ENCODE measurements around the gene GABRB2.

GABRB2 gene

GRCh38 chr5:161412792-161413191 lies 133.7 kb downstream of the GABRB2 start:
- no peak for DNase-seq (ENCODE audit: low read depth)
- TF ChIP-seq CTCF (IDR thresholded peaks at IDR 0.05; ENCODE audit: control insufficient read depth, extremely low read depth, insufficient read depth), result no peak
- H3K4me3 ChIP-seq (ENCODE audit: low read depth, low read length), result no peak overlapping the region

GRCh38 chr5:161411156-161411555 lies 135.4 kb downstream of the GABRB2 start:
- DNase-seq (ENCODE audit: low read depth), result no peak
- TF ChIP-seq CTCF (IDR thresholded peaks at IDR 0.05; ENCODE audit: control insufficient read depth, extremely low read depth, insufficient read depth), result no peak
- H3K4me3 ChIP-seq (ENCODE audit: low read depth, low read length), result no peak overlapping the region

GRCh38 chr5:161410640-161411039 lies 135.9 kb downstream of the GABRB2 start:
- H3K4me3 ChIP-seq (ENCODE audit: low read depth, low read length), result no peak overlapping the region
- DNase-seq (ENCODE audit: low read depth), result no peak
- TF ChIP-seq CTCF (IDR thresholded peaks at IDR 0.05; ENCODE audit: control insufficient read depth, extremely low read depth, insufficient read depth), result no peak

GRCh38 chr5:161409471-161409870 lies 137.1 kb downstream of the GABRB2 start:
- H3K4me3 ChIP-seq (ENCODE audit: low read depth, low read length), result no peak overlapping the region
- DNase-seq (ENCODE audit: low read depth), result no peak
- TF ChIP-seq CTCF (IDR thresholded peaks at IDR 0.05; ENCODE audit: control insufficient read depth, extremely low read depth, insufficient read depth), result no peak

GRCh38 chr5:161406880-161407279 lies 139.6 kb downstream of the GABRB2 start:
- no peak overlapping the region for H3K4me3 ChIP-seq (ENCODE audit: low read depth, low read length)
- DNase-seq (ENCODE audit: low read depth), result no peak
- no peak for TF ChIP-seq CTCF (IDR thresholded peaks at IDR 0.05; ENCODE audit: control insufficient read depth, extremely low read depth, insufficient read depth)

GRCh38 chr5:161403996-161404395 lies 142.5 kb downstream of the GABRB2 start:
- TF ChIP-seq CTCF (IDR thresholded peaks at IDR 0.05; ENCODE audit: control insufficient read depth, extremely low read depth, insufficient read depth), result no peak
- no peak for DNase-seq (ENCODE audit: low read depth)

GRCh38 chr5:161403121-161403520 lies 143.4 kb downstream of the GABRB2 start:
- H3K4me3 ChIP-seq (ENCODE audit: low read depth, low read length), result no peak overlapping the region
- no peak for DNase-seq (ENCODE audit: low read depth)
- no peak for TF ChIP-seq CTCF (IDR thresholded peaks at IDR 0.05; ENCODE audit: control insufficient read depth, extremely low read depth, insufficient read depth)

More at GRCh38 chr5:161403996-161404395, 142.5 kb downstream of the GABRB2 start:
- H3K4me3 ChIP-seq (ENCODE audit: low read depth, low read length), result no peak overlapping the region

Data from LNCaP clone FGC (cell line).